Middle frontal gyrus (tissue), 1 donor: ENCODE measurements around the gene RAC2.
A peak's percentile ranks its signal among the peaks of the same experiment; 100 is the strongest.
"Not testable (repeated sequence)": the region's sequence is repeated elsewhere in the genome, so short reads cannot be mapped to it uniquely, and the experiment has no call there.

ENCODE experiments used
- DNase-seq: peaks from one replicate; pipeline ENCODE4 v3.0.0-alpha.2; 2015; ENCODE audit warnings: low spot score; ENCODE audit errors: extremely low spot score

RAC2 gene

GRCh38 chr22:37206118-37206840 lies 37.8 kb downstream of the RAC2 start:
- no peak for DNase-seq

- no peak for DNase-seq
These were observed 39.0 kb downstream of the RAC2 start for GRCh38 chr22:37205046-37205445.

- DNase-seq = no peak
These were observed 39.9 kb downstream of the RAC2 start for GRCh38 chr22:37204045-37204655.

- no peak for DNase-seq
These were observed 40.6 kb downstream of the RAC2 start for GRCh38 chr22:37203354-37204044.

GRCh38 chr22:37202716-37203115 lies 41.4 kb downstream of the RAC2 start:
- DNase-seq = no peak

GRCh38 chr22:37202001-37202555 lies 42.0 kb downstream of the RAC2 start:
- DNase-seq = no peak

- DNase-seq = not testable (repeated sequence)
These were observed 42.6 kb downstream of the RAC2 start for GRCh38 chr22:37201443-37201820.

- no peak for DNase-seq
These were observed 44.3 kb downstream of the RAC2 start for GRCh38 chr22:37199760-37200108.

GRCh38 chr22:37199103-37199759 lies 44.8 kb downstream of the RAC2 start:
- peak; percentile 96 for DNase-seq

- peak; percentile 56 for DNase-seq
These were observed 45.6 kb downstream of the RAC2 start for GRCh38 chr22:37198258-37199102.

GRCh38 chr22:37197451-37198257 lies 46.4 kb downstream of the RAC2 start:
- no peak for DNase-seq

- no peak for DNase-seq
These were observed 47.3 kb downstream of the RAC2 start for GRCh38 chr22:37196539-37197450.

GRCh38 chr22:37195921-37196320 lies 48.1 kb downstream of the RAC2 start:
- no peak for DNase-seq

- no peak for DNase-seq
These were observed 49.3 kb downstream of the RAC2 start for GRCh38 chr22:37194750-37195149.

- DNase-seq = no peak
These were observed 50.4 kb downstream of the RAC2 start for GRCh38 chr22:37193629-37194191.

- no peak for DNase-seq
These were observed 51.3 kb downstream of the RAC2 start for GRCh38 chr22:37192741-37193140.

- DNase-seq = no peak
These were observed 51.9 kb downstream of the RAC2 start for GRCh38 chr22:37192204-37192603.

- DNase-seq = no peak
These were observed 53.7 kb downstream of the RAC2 start for GRCh38 chr22:37190262-37190780.
